ENCODE data around the gene GPA33.

DNA sequence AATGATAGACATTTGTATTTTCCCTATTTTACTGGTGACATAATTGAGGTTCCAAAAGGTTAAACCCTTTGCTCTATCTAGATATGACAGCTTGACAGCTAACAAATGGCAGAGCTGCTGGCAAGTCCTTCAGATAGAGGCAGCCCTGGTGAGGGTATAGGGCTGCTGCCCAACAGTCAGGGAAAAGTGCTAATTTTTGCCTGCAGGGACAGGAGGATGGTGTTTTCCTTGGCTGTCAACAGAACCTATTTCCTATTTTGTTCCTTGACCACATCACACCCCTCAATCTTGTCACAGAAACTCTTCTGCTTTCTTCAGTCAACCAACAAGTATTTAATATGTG is 12.3 kb downstream of the GPA33 start:
- TF ChIP-seq CTCF (IDR thresholded peaks at IDR 0.05; ENCODE audit: insufficient read depth, low read length) (no peak), POLR2AphosphoS5 (IDR thresholded peaks at IDR 0.05; ENCODE audit: low read depth) (no peak)

Measured in HL-60 (cell line).